ENCODE measurements around the gene STK16. TPM values are rescaled to one million over a fixed set of nuclear protein-coding genes. Genes with fewer than 3 reads are reported as not detected.

The STK16 gene
- total and polyA plus RNA-seq, 2 of the 13 experiments (the other 11 are each of a cell fraction or from before 2014, with no cell fraction given): 28.0 to 50.9 TPM

DNA sequence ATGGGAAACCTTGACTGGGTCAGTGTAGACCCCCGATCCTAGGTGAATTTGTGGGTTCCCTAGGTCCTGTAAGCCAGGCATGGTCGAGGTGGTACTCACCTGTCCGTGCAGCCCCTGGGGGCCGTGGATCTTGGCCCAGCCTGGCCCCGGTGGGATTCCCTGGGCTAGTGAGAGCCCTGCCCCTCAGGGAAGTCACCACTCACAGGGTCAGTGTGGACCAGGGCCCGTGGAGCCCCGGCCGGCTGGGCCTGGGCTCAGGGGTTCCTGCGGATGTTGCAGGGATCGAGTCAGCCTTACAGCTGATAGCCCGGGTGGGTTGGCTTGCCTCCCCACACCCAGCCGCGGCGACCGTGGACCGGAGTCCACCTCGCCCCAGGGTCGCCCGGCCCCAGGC, 16.4 kb upstream of the STK16 start (continued):
- no peak for TF ChIP-seq NR3C1 (CRISPR knock-in tag; IDR thresholded peaks at IDR 0.05)
- no peak for TF ChIP-seq EP300 (IDR thresholded peaks at IDR 0.05; ENCODE audit: low read depth in 2 of 2, low read length in 2 of 2)
- TF ChIP-seq EP300 (CRISPR knock-in tag; IDR thresholded peaks at IDR 0.05; ENCODE audit: borderline replicate concordance): no peak
- no peak for TF ChIP-seq KLF12 (CRISPR knock-in tag; IDR thresholded peaks at IDR 0.05; ENCODE audit: borderline replicate concordance)
- no peak for TF ChIP-seq SETDB1 (CRISPR knock-in tag; IDR thresholded peaks at IDR 0.05; ENCODE audit: borderline replicate concordance)
- TF ChIP-seq HOXA9 (CRISPR knock-in tag; IDR thresholded peaks at IDR 0.05; ENCODE audit: borderline replicate concordance): no peak
- TF ChIP-seq, protein P1, sequence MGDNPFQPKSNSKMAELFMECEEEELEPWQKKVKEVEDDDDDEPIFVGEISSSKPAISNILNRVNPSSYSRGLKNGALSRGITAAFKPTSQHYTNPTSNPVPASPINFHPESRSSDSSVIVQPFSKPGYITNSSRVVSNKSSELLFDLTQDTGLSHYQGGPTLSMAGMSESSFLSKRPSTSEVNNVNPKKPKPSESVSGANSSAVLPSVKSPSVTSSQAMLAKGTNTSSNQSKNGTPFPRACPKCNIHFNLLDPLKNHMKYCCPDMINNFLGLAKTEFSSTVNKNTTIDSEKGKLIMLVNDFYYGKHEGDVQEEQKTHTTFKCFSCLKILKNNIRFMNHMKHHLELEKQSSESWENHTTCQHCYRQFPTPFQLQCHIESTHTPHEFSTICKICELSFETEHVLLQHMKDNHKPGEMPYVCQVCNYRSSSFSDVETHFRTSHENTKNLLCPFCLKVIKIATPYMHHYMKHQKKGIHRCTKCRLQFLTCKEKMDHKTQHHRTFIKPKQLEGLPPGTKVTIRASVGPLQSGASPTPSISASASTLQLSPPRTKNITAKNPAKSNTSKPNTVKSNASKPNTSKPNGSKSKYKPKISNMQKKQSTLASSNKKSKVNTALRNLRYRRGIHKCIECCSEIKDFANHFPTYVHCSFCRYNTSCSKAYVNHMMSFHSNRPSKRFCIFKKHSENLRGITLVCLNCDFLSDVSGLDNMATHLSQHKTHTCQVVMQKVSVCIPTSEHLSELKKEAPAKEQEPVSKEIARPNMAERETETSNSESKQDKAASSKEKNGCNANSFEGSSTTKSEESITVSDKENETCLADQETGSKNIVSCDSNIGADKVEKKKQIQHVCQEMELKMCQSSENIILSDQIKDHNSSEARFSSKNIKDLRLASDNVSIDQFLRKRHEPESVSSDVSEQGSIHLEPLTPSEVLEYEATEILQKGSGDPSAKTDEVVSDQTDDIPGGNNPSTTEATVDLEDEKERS (CRISPR knock-in tag; IDR thresholded peaks at IDR 0.05): 0 out of 2 replicates have a peak, but pooled peaks have one; percentile 66
- TF ChIP-seq ZNF354B (CRISPR knock-in tag; IDR thresholded peaks at IDR 0.05): no peak
- TF ChIP-seq ZIK1 (CRISPR knock-in tag; IDR thresholded peaks at IDR 0.05; ENCODE audit: borderline replicate concordance, low read depth): peak; percentile 23; the same call in 1 of the 2 replicates
- no peak for TF ChIP-seq LCORL (IDR thresholded peaks at IDR 0.05)
- 0 out of 2 replicates have a peak, but pooled peaks have one; percentile 13 for TF ChIP-seq LCORL (CRISPR knock-in tag; IDR thresholded peaks at IDR 0.05)
- no peak; the same call in 1 of the 2 replicates for TF ChIP-seq MXD4 (CRISPR knock-in tag; IDR thresholded peaks at IDR 0.05)
- TF ChIP-seq, protein P2, sequence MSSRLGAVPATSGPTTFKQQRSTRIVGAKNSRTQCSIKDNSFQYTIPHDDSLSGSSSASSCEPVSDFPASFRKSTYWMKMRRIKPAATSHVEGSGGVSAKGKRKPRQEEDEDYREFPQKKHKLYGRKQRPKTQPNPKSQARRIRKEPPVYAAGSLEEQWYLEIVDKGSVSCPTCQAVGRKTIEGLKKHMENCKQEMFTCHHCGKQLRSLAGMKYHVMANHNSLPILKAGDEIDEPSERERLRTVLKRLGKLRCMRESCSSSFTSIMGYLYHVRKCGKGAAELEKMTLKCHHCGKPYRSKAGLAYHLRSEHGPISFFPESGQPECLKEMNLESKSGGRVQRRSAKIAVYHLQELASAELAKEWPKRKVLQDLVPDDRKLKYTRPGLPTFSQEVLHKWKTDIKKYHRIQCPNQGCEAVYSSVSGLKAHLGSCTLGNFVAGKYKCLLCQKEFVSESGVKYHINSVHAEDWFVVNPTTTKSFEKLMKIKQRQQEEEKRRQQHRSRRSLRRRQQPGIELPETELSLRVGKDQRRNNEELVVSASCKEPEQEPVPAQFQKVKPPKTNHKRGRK (CRISPR knock-in tag; IDR thresholded peaks at IDR 0.05): no peak
- no peak for TF ChIP-seq ZNF12 (CRISPR knock-in tag; IDR thresholded peaks at IDR 0.05)
- TF ChIP-seq RFX1 (IDR thresholded peaks at IDR 0.05): no peak
- 0 out of 2 replicates have a peak, but pooled peaks have one; percentile 79 for TF ChIP-seq ZNF572 (CRISPR knock-in tag; IDR thresholded peaks at IDR 0.05)
- TF ChIP-seq NONO (IDR thresholded peaks at IDR 0.05): no peak
- no peak for TF ChIP-seq NONO (CRISPR knock-in tag; conservative IDR thresholded peaks at IDR 0.05)
- TF ChIP-seq, protein P3, sequence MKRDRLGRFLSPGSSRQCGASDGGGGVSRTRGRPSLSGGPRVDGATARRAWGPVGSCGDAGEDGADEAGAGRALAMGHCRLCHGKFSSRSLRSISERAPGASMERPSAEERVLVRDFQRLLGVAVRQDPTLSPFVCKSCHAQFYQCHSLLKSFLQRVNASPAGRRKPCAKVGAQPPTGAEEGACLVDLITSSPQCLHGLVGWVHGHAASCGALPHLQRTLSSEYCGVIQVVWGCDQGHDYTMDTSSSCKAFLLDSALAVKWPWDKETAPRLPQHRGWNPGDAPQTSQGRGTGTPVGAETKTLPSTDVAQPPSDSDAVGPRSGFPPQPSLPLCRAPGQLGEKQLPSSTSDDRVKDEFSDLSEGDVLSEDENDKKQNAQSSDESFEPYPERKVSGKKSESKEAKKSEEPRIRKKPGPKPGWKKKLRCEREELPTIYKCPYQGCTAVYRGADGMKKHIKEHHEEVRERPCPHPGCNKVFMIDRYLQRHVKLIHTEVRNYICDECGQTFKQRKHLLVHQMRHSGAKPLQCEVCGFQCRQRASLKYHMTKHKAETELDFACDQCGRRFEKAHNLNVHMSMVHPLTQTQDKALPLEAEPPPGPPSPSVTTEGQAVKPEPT (CRISPR knock-in tag; IDR thresholded peaks at IDR 0.05; ENCODE audit: low read depth): no peak
- no peak for TF ChIP-seq CEBPB (IDR thresholded peaks at IDR 0.05; ENCODE audit: borderline replicate concordance, low read depth, low read length)
- 0 out of 2 replicates have a peak, but pooled peaks have one; percentile 44 for TF ChIP-seq CC2D1A (CRISPR knock-in tag; IDR thresholded peaks at IDR 0.05)
- no peak; the same call in none of the 2 replicates for TF ChIP-seq ZNF788 (CRISPR knock-in tag; IDR thresholded peaks at IDR 0.05; ENCODE audit: borderline replicate concordance)
- TF ChIP-seq ZNF746 (CRISPR knock-in tag; IDR thresholded peaks at IDR 0.05): no peak
- peak; percentile 62; the same call in 1 of the 2 replicates for TF ChIP-seq GZF1 (CRISPR knock-in tag; IDR thresholded peaks at IDR 0.05)
- no peak for TF ChIP-seq ZNF674 (CRISPR knock-in tag; IDR thresholded peaks at IDR 0.05; ENCODE audit: low read depth)
- no peak for TF ChIP-seq NFE2L2 (IDR thresholded peaks at IDR 0.05; ENCODE audit: low read length)
- 0 out of 2 replicates have a peak, but pooled peaks have one; percentile 19 for TF ChIP-seq DNMT1 (CRISPR knock-in tag; IDR thresholded peaks at IDR 0.05)
